Hepatocyte (in vitro differentiated cells): ENCODE measurements around the gene IQCN.

Experiments
- CTCF ChIP-seq: fragments of 200-600 bp; sonication (generic); IDR thresholded peaks from 2 replicates; pipeline ENCODE4 v1.5.1; 2016; ENCODE audit warnings: antibody characterized with exemption, mild to moderate bottlenecking; ENCODE audit not compliant: poor library complexity
- EZH2 ChIP-seq: fragments of 200-600 bp; sonication (generic); IDR thresholded peaks from 2 replicates; pipeline ENCODE4 v1.6.1; 2016; ENCODE audit warnings: antibody characterized with exemption, mild to moderate bottlenecking, borderline replicate concordance
- EZH2phosphoT487 ChIP-seq: fragments of 200-600 bp; sonication (generic); IDR thresholded peaks from one replicate; pipeline ENCODE4 v1.6.1; 2018; ENCODE audit warnings: antibody characterized with exemption, mild to moderate bottlenecking, low read depth, moderate library complexity; ENCODE audit not compliant: unreplicated experiment, severe bottlenecking

GRCh38 chr19:18221815-18222725 is 52.2 kb downstream of the IQCN start:
- no peak for TF ChIP-seq CTCF
- TF ChIP-seq EZH2: no peak
- TF ChIP-seq EZH2phosphoT487: no peak
